GM18907 (cell line): Measurements from ENCODE around the gene ROR2.

ENCODE experiments used
- ATAC-seq: cut with Tn5 transposase; IDR thresholded peaks from one replicate; pipeline ENCODE4 v1.9.1; 2021; ENCODE audit warnings: mild to moderate bottlenecking, moderate library complexity; ENCODE audit not compliant: unreplicated experiment

ROR2 gene

GRCh38 chr9:91948597-91949391 lies 1.2 kb downstream of the ROR2 start:
- ATAC-seq: no peak

DNA sequence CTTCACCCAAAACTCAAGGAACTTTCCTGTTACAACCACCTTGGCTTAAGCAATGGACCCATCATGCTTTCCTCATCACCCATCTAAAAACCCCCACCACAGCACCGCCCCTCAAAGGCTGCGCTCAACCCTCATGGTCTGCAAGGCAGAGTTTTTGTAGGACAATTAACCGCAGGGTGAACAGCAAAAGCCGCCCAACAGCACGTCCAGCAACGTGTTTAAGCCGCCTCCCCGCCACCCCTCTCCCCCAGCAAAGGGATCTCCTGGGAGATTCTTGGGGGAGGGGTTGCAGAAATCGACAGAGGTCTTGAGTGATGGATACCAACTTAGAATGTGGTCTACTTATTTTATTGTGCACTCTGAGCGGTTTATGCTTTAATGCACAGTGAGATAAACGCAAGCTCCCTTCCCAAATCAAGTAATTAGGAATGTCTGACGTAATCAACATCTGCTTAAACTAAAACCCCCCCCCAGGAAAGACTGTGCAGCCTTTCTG lies 1.9 kb downstream of the ROR2 start:
- ATAC-seq: no peak

DNA sequence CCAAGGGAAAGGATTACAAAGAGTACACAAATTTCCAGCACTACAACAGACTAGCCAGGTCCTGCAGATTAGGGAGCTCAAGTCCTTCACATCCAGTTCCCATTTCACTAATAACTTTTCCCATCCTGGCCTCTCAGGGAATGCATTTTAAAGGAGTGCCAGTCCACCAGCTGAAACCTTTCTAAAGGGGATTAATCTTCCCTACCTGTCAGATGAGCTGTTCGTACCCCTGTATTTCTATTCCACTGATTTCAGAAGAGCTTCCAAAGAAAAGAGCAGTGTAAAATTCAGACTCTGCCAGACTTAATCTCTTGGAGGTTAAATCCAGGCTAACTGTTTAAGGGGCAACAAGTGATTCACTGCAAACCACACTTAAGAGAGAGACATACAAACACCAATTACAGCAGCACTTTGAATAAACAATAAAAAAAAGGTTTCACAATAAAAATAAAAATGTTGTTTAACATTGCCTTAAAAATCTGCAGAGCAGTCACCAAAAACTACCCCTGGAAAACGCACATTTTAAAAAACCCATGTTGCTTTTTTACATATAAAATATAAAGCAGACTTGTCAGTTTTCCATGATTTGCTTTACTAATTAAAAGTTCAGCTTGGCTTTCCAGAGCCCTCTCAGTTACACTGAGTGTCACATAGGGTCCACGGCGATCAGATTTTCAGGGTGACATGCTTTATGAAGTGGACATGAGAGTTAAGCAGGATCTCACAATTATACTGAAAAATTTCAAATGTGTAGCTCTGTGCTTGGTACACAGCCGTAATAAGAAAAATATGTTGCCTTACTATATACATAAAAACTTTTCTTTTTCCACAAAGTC lies 3.2 kb downstream of the ROR2 start:
- no peak for ATAC-seq

DNA sequence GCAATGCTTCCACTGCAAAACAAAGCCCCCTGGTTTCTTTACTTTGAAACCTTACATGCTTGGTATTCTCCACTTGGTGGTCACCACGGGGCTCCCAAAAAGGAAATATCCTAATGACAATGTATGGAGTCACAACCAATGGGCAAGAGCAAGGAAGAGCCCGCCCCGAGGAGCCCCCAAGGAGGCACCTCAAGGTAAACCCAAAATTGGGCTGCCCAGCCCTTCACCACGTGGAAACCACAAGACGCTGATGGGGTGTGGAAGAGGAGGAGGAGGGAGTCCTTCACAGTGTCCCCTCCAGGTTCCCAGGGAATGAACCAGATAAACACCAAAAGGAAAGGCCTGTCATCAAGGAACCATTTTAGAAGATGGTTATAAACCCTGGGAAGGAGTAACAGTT lies 3.8 kb downstream of the ROR2 start:
- no peak for ATAC-seq

DNA sequence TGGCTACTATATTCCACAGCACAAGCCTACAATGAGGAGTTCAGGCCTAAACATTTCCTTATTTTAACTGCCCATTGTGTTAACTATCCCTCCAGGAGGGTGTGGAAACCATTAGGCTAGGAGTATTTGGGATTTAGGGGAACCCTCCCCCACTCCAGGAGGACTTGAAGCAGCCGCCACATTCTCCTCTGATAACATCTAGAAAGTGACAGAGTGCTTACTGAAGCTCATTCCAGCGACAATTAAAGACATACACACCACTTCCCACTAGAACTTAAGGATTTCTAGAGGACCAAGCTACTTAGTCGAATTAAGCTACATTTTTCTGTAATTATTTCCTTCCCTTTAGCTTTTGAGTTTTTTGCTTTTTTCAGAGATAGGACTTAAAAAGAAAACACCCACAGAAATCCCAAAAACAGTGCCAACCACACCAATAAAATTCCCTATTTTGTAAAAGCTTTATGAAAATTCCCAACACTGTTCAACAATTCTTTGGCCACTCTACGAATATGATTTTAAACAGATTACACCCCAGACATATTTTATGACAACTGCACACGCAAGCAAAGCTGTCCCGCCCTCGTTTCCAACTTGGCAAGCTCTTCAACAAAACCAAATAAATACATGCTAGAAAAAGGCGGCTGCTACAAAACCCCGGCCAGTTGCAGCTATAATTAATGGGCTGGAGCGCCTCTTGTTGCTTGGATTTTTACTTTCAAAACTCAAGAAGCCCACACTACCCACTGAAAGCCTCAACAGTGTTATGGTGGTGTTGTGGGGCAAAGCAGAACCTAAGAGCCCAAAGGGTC lies 4.5 kb downstream of the ROR2 start:
- no peak for ATAC-seq

GRCh38 chr9:91944711-91945110 lies 5.3 kb downstream of the ROR2 start:
- ATAC-seq: no peak

DNA sequence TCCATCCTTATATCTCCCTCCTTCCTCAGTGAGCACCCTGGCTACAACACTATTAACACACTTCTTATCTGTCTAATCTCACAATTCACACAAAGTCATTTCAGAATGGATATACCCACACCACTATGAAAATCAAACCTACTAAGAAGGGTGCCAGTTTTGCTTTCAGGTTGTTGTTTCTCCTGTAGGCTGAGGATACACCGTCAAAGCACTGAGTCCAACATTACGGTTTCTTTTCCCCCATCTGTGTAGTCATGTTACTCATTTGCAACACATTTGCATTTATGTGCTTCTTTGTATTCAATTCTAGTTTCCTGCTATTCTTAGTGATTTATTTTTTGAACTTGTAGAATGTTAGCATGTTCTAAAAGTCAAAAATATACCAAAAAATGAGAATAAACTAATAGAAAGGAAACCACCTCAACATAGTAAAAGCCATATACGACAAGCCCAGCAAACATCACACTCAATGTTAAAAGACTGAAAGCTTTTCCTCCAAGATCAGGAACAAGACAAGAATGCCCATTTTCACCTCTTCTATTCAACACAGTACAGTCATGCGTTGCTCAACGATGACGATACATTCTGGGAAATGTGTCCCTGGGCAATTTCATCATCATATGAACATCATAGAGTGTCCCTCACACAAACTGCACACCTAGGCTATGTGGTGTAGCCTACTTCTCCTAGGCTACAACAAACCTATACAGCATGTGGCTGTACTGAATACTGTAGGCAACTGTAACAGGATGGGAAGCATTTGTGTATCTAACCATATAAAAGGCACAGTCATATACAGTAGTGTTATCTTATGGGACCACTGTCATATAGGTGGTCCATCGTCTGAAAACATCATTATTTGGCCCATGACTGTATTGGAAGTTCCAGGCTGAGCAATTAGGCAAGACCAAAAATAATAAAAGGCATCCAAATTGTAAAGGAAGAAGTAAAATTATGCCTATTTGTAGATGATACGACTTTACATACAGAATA lies 6.3 kb downstream of the ROR2 start:
- no peak for ATAC-seq

DNA sequence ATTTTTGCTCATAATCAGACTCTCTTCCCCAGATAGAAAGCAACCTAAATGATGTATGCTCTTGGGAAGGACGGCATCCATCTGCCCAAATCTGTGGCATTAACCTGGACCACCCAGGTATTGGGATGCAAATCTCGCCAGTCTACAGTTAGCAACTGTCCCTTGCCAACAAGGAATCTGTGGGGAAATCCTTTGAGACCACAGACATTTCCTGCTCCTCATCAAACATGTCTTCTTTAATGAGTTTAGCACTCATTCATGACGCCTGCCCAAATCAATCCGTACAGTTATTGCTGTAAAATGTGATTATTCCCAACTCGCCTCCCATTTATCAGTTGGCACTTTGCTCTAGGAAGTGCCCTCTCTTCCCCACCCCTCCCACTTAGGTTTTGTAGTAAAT lies 7.8 kb downstream of the ROR2 start:
- ATAC-seq: no peak

DNA sequence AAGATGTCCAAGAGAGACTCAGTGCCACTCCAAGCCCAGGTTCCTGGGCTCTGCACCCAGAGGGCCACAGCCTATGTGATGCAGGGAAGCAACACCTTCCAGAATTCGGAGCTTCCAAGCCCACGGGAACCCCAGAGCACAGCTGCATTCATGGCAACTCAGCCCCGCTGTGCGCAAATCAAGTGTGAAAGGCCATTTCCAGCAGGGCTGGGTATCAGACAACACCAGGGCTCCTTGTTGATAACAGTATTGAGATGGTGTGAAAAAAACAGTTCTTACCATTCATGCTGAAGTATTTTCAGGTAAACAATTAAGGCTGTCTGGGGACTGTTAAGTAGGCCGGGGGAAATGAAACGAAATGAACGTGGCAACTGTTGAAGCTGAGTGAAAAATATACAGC lies 10.1 kb downstream of the ROR2 start:
- ATAC-seq: no peak

DNA sequence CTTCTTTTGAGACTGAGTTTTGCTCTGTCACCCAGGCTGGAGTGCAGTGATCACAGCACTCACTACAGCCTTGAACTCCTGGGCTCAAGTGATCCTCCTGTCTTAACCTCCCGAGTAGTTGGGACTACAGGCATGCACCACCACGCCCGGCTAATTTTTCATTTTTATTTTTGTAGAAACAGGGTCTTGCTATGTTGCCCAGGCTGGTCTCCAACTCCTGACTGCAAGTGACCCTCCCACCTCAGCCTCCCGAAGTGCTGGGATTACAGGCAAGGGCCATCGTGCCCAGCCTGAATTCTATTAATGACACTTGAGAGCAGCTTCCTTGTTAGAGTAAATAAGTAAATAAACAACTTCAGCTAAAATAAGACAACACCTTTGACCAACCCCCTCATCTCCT lies 12.3 kb downstream of the ROR2 start:
- ATAC-seq: no peak

GRCh38 chr9:91937056-91937455 lies 13.0 kb downstream of the ROR2 start:
- ATAC-seq: no peak

DNA sequence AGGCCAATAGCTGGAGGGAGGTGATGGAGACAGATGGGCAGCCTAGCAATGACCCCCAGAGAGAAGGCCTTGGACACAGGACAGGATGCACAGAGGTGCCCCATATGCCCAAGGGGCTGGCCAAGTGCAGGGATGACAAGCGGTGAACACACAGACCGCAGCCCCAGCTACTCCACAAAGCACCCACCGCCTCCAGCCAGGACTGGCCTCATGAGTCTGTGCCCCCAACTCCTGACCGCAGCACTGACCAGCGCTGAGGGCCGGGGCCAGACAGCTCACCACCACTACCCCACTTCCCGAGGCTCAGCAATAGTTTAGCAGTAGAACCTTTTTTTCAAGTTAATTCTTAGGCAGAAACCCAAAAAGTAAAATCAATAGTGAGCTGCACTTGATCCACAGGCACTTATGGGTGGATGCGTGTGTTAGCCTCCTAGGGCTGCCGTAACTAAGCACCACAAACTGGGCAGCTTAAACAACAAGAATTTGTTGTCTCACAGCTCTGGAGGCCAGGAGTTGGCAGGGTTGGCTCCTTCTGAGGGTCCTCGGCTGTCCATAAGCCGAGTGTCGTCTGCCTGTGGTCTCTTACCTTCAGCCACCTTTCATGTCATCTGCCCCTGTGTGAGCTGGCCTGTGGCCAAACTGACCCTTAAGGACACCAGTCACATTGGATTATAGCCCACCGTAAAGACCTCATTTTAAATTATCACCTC lies 14.1 kb downstream of the ROR2 start:
- no peak for ATAC-seq

DNA sequence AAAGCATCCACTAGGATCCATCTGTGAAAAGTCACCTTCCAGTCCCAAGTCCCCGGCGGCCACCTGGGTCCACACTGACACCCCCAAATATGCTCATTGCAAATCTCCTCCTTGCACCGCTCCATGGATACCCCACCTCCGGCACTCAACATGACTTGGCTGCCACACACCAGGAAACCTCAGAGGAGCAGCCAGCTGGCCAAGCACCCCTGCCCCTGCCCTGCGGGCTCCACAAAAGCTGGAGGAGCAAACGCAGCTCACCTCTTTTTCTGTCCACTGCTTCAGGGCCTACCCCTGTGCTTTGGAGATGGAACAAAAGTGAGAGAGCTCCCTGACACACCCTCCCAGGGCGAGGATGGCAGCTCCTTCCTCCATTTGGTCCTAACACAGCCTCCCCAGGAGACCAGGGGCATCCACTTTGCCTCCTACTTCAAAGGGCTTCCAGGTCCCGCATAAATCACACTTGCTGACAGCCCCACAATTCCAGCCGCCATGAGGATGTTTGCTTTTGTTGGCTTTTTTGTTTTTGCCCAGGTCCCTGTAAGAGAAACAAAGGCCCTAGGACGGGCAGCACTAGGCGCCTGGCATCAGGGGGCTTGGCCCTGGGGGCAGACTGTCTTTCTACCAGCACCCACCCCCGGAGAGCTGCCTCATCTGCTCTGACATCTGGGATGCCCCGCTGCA lies 14.8 kb downstream of the ROR2 start:
- ATAC-seq: no peak

- ATAC-seq: no peak
These were observed 15.4 kb downstream of the ROR2 start for GRCh38 chr9:91934654-91935053.

GRCh38 chr9:91933556-91934352 lies 16.3 kb downstream of the ROR2 start:
- no peak for ATAC-seq

DNA sequence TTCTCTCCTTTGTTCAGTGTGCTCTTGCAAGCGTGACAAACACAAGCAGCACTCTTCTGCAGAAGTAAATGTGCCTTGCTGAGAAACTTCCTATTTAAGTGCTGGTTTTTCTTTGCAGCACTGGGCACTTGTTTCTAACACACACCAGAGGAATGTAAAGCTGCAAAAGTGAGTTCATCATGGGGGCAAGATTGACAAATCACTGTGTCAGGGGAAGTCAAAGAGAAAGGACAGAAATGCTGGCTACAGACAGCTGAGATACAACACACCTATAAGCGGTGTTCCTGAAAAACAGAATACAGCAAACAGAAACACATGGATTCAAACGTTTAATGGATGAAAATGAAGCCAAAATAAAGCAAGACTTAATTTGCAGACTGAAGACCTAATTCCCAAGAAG lies 19.6 kb downstream of the ROR2 start:
- ATAC-seq: no peak

DNA sequence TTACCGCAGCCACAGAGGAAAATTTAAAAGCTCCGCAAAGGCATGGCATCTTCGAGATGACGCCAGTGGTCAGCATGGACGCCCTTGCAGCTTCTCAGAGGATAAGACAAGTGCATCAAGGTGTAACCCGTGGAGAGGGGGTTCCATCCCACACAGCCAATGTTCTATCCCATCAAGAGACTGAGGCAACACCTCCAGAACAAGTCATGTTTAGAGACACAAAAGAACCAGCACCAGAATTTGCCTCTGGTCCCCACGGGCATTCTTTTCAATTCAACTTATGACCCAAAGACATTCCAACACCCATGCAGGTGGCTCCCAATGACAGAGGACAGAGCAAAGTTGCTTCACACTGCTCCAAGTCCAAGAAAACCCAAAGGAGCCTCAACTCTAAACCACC lies 20.7 kb downstream of the ROR2 start:
- no peak for ATAC-seq

DNA sequence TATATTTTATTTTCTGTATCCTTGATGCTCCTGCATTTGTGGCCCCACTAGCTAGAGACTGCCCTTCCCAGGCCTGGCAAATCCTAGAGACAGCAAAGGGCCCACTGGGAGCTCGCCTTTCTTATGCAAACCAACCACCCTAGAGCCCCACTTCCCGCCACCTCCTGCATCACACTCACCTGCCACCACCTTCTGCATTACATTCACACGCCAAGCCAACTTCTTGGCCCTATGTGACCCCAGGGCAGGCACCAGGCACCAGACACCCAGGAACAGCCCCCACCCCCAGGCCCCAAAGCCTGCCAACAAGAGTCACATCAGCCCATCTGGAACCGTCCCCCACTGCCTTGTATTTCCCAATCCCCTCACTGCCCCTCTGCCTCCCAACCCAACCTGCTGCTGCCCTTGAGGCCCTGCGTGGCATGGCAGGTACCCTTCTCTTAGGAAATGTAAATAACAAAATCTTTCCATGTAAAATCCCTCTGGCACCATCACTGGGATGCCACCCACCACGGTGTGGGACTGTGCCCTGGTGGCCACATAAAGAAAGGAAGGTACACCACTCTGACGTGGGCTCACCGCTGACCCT lies 22.0 kb downstream of the ROR2 start:
- no peak for ATAC-seq
